HPDE6-E6E7 (cell line): ENCODE data around the gene ITPKB.
"Not testable (repeated sequence)": the region's sequence is repeated elsewhere in the genome, so short reads cannot be mapped to it uniquely, and the experiment has no call there.

Source experiments
- DNase-seq: peaks from one replicate; pipeline ENCODE4 v3.0.0; 2011; ENCODE audit warnings: missing footprints; ENCODE audit errors: extremely low spot score

ITPKB gene

DNA sequence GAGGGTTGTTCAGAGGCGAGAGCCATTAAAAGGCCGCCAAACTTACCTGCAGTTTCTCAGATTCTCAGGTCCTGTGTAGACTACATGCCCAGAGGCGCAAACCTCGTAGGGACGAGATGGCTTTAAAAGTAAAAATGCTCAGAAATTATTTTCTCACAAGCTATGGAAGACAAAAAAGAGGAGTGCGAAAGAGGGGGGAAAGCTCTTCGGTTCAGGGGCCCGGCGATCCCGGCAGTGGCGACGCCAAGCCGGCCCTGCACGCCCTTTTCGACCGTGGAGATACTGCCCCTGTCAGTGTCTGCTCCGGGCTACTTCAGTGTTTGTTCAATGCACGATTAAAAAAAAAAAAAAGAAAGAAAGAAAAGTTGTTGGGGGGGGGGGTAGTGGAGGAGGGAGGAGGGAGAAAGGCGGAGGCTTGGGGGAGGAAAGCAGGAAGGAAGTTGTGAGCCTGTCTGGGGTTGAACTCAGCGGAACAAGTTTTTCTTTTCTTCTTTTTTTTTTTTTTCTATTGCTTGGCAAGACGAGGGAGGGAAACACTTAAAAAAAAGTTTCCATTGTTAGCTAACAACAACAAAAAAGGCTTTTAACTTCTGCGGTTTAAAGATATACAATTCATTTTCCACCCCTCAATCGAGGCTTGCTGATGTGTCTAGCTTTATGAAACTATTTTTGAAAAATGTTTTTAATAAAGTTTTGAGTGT lies at the start of gene ITPKB:
Gene ITPKB (minus strand): TSS at position 288 of the 701 bp plus-strand sequence. CDS start 1,824 bp downstream, outside the sequence.
- no peak for DNase-seq

DNA sequence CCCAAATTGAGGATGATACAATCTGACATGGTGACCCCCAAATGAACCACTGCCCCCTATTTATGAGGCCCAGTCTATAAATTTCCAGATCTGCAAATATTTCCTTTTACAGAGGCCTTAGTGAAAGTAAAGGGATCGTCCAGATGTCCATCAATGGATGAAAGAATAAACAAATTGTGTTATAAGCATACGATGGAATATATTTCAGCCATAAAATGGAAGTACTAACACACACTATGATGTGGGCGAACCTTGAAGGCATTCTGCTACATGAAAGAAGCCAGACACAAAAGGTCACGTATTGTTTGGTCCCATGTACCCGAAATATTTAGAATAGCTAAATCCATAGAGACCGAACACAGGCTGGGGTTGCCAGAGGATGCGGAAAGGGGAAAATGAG lies 48.6 kb upstream of the ITPKB start:
- no peak for DNase-seq

DNA sequence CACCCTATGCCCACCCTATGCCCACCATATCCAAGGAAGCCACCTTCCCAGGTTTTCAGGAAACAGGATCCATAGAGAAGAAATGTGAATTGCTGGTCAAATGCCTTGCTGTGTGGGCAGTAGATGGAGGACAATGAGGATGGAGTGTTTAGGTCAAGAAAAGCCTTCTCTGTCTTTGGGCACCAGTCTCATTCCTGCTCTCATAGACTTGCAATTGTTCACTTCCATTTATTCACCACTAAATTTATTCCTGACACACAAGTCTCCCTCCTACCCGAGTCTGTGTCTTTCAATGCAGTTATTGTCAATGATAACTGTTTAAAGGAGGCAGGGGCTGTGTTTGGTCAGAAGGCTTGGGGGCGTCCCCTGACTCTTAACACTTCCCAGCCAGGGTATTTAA lies 48.0 kb upstream of the ITPKB start:
- no peak for DNase-seq

DNA sequence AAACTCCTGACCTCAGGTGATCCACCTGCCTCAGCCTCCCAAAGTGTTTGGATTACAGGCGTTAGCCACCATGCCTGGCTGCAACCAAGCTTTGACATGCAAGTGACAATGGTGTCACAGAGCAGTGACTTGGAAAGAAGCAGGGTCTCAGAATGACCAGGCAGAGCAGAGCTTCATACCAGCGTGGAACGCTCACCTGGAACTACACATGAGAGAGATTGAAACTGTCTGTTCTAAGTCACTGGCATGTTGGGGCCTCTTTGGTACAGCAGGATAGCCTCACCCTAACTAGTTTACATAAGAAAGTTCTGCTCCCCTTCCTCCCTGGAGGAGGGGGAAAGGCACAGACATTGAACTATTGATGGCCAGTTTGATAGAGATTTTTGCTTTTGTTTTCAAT lies 47.5 kb upstream of the ITPKB start:
- no peak for DNase-seq

DNA sequence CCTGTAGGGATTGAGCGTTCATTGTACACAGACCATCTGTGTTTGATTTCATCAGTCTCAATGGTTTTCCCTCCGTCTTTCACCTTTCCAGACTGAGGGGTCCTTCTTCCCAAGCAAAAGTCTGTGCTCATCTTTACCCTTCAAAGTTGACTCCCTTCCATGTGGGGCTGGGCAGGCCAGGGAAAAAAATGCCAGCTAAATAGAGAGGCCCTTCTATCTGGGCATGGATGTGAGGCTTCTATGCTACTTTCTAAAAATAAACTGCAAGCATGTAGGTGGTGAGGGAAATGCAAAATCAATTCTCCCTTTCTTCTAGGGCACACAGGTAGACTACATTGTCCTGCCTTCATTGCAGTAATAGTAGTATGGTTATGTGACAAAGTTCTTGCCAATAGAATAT lies 46.7 kb upstream of the ITPKB start:
- DNase-seq, result no peak

DNA sequence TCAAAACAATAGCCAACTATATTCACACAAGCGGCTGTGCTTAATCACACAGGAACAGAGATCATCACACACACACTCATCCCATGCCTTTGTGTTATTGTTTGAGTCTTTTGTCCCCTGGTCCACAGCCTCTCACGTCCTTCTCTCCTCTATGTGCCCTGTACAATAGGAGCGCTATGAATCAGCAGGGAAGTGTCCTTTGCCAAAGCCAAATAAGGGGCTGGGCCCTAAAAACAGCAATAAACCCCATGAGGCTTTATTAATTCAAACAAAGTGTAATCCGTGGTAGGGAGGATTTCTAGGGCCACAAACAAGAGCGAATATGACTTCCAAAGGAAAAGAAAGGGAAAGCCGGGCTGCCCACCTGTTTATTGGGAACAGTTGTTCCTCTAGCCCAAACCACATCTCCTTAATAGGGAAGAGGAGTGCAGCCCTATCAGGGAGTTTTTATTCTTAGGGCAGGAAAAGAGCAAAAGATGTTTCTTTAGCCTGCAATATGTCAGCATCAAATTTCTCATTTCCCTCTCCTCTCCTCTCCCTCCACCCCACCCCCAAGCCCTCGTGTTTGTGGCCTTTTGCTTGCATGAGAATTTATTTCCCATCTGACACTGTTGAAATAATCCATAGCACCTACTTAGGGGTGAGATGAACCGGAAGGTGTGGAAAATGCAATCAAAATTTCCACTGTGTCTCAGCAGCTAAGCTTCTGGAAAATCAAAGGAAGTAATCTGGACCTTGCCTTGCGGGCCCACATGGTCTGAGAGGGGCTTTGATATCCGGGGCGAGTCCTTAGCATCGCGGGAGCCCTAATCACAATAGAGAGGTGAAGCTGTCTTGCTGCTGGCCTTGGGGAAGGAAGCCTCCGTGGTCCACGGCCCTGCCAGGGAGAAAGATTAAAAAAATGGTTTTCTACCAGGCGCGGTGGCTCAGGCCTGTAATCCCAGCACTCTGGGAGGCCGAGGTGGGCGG lies 45.3 kb upstream of the ITPKB start:
- no peak for DNase-seq

DNA sequence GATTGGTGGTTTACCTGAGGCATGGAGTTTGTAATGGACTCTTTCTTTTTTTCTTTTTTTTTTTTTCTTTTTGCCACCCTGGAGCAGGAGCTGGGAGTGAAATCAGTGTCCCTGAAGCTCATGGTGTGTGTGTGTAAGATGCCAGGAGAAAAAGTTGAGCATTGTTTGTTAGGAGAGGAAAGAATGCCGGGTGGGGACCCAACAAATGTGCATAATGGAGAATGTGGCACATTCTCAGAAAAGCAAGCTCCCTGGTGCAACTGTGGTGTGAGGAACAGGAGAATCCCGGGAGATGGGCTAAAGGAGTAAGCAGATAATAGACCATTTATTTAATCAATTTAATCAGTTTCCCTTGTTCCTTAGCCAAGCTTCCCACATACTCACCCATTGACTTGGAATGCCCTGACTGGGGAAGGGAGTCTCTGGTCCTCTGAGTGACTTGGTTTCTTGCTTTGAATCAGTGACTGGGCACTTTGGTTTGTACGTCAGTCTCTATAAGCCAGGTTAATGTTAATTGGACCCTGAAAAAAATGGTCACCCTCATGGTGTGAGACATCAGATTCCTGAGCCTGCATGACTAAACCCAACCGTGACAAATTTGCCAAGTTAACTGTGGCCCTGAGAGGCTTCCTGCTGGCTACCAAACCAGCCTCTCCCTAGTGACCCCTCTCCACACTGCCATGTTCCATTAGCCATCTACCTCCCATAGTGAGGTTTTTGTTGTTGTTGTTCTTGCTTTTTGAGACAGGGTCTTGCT lies 43.9 kb upstream of the ITPKB start:
- DNase-seq, result no peak

GRCh38 chr1:226781937-226782609 lies 43.0 kb upstream of the ITPKB start:
- DNase-seq, result no peak

- no peak for DNase-seq
Measured at GRCh38 chr1:226779561-226779960, 40.5 kb upstream of the ITPKB start.

DNA sequence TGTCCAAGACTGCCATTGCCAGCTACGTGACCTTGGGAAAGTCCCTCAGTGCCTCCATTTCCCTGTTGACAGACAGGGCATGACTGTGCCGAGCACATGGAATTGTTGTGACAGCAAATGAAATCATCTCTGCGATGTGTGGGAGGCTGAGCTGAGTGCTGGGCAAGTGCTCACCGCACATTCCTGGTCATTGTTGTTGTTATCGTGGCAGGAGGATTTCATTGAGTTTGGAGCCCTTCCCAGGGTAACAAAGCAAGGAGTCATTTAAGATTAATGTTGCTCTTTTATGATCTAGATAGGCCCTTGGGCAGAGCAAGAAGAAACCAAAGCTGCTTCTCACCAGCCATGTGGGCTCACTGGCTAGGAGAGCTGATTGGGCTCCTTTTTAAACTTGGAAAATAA lies 39.6 kb upstream of the ITPKB start:
- peak; percentile 71 for DNase-seq

DNA sequence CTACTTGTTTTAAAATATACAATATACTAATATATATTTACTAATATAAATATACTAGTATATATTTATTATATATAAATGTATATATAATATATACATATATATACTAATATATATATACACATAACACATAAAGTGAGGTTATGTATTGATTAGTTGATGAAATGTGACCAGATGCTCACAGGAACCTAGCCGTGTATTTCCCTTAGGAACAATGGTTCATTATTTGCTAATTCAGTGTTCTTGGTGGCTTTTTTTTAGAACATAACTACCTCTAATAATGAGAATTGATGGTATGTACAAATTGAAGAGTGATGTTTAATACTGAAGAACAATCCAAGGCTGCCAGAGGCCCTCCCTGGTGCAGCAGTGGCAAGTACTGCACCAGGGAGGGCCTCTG lies 37.9 kb upstream of the ITPKB start:
- no peak for DNase-seq

DNA sequence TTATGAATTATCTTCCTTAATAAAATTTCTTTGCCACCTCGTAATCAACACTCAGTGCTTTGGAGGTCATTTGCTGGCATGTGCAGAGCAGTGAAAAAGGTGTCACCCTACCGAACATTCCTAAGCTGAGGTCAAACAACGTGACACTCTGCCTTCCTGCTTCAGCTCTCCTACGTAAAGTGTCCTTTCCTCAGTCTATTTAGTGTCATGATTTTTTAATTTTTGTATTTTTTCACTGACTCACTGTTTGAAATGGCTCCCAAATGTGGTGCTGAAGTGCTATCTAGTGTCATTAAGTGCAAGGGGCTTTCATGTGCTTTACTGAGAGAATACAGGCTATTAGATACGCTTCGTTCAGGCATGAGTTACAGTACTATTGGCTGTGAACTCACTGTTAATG lies 37.0 kb upstream of the ITPKB start:
- no peak for DNase-seq

- no peak for DNase-seq
Measured at GRCh38 chr1:226772446-226773139, 33.5 kb upstream of the ITPKB start.

DNA sequence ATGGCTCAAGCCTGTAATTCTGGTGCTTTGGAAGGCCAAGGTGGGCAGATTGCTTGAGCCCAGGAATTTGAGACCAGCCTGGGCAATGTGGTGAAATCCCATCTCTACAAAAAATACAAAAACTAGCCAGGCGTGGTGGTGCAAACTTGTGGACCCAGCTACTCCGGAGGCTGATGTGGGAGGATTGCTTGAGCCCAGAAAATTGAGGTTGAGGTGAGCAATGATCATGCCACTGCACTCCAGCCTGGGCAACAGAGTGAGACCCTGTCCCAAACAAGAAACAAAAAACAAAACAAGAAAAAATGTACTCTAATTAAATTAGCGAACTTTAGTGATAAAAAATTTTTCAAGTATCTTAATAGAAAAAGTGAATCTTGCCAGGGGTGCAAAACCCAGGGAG lies 28.1 kb upstream of the ITPKB start:
- not testable (repeated sequence) for DNase-seq

GRCh38 chr1:226766565-226766964 lies 27.5 kb upstream of the ITPKB start:
- DNase-seq, result no peak

DNA sequence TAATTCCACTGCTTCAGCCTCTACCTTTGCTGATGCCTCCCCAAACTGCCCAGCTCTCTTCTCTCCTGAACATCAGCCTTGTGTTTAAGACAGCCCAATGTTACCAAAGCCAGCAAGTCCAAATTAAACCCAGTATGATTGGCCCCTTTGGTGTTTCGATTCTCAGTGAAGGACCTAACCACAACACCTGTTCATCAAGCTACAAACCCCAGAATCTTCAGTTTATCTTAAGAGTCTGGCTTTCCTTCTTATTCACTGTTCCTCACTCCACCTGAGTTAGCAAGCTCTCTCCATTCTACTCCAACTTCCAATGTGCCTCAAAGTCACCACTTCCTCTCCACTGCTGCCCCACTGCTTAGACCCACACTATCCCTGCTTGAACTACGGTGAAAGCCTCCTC lies 25.5 kb upstream of the ITPKB start:
- DNase-seq, result no peak

- peak; percentile 98 for DNase-seq
Measured at GRCh38 chr1:226763905-226764264, 24.8 kb upstream of the ITPKB start.

DNA sequence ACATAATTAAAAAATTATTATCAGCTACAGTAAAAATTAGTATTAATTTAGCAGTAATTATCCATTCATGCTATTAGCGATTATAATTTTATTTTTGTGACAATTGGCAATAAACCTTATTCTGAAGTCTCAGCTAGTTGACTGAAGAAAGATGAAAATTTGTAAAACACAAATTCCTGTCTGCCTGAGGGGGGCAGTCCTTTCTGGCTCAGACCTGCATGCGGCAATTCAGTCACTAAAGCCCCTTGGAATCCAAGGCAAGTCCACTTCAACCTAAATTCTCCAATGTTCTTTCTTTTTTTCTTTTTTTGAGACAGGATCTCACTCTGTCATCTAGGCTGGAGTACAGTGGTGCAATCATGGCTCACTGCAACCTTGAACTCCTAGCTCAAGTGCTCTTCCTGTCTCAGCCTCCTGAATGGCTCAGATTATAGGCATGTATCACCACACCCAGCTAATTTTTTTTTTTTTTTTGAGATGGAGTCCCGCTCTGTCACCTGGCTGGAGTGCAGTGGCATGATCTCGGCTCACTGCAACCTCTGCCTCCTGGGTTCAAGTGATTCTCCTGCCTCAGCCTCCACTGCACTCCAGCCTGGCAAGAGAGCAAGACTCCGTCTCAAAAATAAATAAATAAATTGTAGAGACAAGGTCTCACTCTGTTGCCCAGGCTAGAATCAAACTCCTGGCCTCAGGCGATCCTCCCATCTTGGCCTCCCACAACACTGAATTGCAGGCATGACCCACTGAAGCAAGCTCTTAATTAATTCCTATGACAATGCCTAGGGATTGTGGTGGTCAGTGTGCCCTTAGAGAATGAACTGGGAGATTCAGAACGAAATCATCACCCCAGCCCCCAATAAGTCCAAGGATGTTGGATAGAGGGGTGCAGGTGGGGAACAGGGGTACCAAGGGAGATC lies 24.2 kb upstream of the ITPKB start:
- DNase-seq, result no peak

DNA sequence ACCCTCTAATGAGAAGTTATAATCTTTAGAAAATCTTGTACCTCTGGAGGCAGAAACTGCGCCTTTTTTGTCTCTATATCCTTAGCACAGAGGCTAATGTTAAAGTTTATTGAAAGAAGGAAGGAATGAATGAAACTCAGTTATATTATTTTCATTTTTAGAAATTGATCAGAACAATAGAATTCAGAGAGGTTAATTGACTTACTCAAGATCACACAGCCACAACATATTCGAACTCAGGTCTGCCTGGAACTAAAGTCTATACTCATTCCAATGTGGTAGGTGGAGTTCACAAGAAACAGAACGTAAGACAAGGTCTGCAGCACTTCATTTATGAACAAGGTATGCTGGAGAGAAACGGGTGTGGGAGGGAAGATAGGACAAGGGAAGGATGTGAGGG lies 23.0 kb upstream of the ITPKB start:
- no peak for DNase-seq

DNA sequence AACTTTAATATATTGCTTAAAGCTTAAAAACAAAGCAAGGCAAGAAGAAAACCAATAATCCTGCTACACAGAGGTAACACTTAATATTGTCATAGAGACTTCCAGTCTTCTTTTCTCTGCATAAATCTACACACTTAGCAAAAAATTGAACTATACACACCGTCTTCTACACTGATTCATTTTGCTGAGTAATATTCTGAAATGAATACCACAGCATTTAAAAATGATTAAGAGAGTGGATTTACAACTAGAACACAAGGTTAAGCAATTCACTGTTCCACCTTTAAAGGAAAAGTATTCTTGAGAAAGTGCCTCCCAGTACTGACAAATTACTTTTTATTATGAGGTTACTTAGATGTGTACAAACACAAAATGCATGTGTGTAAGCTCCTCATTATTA lies 22.2 kb upstream of the ITPKB start:
- DNase-seq, result no peak
